Measurements from ENCODE around the gene OR2B6.

DNA sequence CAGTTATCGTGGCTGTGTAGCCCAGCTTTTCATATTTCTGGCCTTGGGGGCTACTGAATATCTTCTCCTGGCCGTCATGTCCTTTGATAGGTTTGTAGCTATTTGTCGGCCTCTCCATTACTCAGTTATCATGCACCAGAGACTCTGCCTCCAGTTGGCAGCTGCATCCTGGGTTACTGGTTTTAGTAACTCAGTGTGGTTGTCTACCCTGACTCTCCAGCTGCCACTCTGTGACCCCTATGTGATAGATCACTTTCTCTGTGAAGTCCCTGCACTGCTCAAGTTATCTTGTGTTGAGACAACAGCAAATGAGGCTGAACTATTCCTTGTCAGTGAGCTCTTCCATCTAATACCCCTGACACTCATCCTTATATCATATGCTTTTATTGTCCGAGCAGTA lies 475 bp downstream of the OR2B6 start:
- TF ChIP-seq RCOR1 (IDR thresholded peaks at IDR 0.05; ENCODE audit: low read depth, low read length), result no peak
- TF ChIP-seq, protein P1, sequence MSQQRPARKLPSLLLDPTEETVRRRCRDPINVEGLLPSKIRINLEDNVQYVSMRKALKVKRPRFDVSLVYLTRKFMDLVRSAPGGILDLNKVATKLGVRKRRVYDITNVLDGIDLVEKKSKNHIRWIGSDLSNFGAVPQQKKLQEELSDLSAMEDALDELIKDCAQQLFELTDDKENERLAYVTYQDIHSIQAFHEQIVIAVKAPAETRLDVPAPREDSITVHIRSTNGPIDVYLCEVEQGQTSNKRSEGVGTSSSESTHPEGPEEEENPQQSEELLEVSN (IDR thresholded peaks at IDR 0.05; ENCODE audit: borderline replicate concordance, low read depth), result no peak

Data from A549 (cell line).